ENCODE measurements around the gene LGALS3BP.
A peak's percentile ranks its signal among the peaks of the same experiment; 100 is the strongest.

The LGALS3BP gene

GRCh38 chr17:78973196-78973595 lies 6.5 kb downstream of the LGALS3BP start:
- Histone ChIP-seq H3K36me3 (no peaks in the 10 kb centered on the region), H3K9me3 (ENCODE audit: severe bottlenecking) (no peaks in the 10 kb centered on the region), H3K27ac (peak overlapping the region; percentile 11), H3K27me3 (ENCODE audit: insufficient read depth, low read depth, severe bottlenecking) (no peaks in the 10 kb centered on the region), H3K4me3 (ENCODE audit: low read depth, low read length) (no peak overlapping the region)
- TF ChIP-seq, protein P1, sequence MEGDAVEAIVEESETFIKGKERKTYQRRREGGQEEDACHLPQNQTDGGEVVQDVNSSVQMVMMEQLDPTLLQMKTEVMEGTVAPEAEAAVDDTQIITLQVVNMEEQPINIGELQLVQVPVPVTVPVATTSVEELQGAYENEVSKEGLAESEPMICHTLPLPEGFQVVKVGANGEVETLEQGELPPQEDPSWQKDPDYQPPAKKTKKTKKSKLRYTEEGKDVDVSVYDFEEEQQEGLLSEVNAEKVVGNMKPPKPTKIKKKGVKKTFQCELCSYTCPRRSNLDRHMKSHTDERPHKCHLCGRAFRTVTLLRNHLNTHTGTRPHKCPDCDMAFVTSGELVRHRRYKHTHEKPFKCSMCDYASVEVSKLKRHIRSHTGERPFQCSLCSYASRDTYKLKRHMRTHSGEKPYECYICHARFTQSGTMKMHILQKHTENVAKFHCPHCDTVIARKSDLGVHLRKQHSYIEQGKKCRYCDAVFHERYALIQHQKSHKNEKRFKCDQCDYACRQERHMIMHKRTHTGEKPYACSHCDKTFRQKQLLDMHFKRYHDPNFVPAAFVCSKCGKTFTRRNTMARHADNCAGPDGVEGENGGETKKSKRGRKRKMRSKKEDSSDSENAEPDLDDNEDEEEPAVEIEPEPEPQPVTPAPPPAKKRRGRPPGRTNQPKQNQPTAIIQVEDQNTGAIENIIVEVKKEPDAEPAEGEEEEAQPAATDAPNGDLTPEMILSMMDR (IDR thresholded peaks at IDR 0.05; ENCODE audit: low read depth, low read length), result no peak
- DNase-seq, result peak; percentile 53

DNA sequence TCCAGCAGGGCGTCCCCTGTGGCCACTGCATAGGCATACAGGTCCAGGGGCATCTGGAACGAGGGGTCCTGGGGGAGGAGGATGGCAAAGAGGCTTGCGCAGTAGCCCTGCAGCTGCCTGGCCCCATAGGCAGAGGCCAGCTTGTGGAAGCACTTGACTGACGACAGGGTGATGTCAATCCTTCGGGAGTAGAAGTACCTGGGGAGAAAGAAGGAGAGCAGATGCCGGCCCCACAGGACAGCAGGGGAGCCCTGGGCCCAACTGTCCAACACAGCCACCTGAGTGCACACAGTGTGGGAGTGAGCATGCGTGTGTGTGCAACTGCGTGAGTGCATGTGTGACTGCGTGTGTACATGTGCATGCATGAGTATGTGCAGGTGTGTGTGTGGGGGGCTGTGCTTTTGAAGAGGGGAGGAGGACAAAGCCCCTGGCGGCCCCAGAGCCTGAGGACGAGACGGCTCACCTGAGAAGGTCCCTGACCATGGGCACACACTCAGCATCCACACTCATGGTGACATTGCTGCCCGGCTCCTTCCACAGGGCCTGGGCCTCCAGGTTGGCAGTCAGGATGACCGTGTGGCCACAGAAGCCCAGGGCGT lies 7.1 kb downstream of the LGALS3BP start:
- DNase-seq, result no peak
- Histone ChIP-seq H3K27me3 (ENCODE audit: insufficient read depth, low read depth, severe bottlenecking) (no peaks in the 10 kb centered on the region), H3K27ac (peak overlapping the region; percentile 31), H3K36me3 (no peaks in the 10 kb centered on the region), H3K9me3 (ENCODE audit: severe bottlenecking) (no peaks in the 10 kb centered on the region), H3K4me3 (ENCODE audit: low read depth, low read length) (no peak overlapping the region)
- TF ChIP-seq, protein P1 (IDR thresholded peaks at IDR 0.05; ENCODE audit: low read depth, low read length), result peak; percentile 28; the same call in 1 of the 2 replicates

- peak overlapping the region; percentile 31 for H3K27ac ChIP-seq
- no peaks in the 10 kb centered on the region for H3K36me3 ChIP-seq
- DNase-seq, result no peak
- H3K4me3 ChIP-seq (ENCODE audit: low read depth, low read length), result no peak overlapping the region
- H3K9me3 ChIP-seq (ENCODE audit: severe bottlenecking), result no peaks in the 10 kb centered on the region
- TF ChIP-seq, protein P1 (IDR thresholded peaks at IDR 0.05; ENCODE audit: low read depth, low read length), result no peak
- H3K27me3 ChIP-seq (ENCODE audit: insufficient read depth, low read depth, severe bottlenecking), result no peaks in the 10 kb centered on the region
Measured at GRCh38 chr17:78971756-78972506, 7.8 kb downstream of the LGALS3BP start.

DNA sequence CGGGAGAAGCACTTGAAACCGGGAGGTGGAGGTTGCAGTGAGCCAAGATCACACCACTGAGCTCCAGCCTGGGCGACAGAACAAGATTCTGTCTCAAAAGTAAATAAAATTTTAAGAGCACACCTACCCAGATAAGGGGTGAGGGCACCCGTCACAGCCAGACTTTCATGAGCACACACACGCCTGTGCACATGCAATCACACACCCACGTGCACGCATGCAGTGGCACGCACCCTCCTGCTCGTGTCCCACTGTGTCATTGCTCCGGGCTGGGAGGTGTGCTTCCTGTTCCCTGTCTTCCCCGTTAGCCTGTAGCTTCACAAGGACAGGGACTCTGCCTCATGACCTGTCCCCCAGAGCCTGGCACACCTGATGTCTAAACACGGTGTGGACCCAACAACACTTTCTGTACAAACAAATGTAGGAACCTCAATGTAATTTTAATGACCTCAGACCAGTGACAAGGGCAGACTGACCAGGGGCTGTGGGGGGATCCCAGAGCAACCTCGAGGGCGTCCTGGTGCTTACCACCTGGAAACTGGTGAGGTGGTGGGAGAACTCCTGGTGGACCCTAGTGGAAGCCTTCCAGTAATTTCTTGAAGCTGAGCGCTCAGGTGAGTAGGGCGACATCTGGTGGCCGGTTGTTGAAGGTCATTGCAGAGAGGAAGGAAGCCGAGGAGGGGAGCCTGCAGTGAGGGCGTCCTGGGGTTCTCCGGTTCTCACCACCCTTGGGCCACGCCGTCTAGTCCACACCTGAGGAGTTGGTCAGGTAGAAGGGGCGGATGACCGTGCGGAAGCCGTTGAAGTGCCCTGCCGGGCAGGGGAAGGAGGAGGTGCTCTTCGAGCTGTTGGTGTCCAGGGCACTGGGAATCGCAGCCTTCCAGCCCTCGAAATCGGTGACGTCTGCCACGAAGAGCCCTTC lies 8.6 kb downstream of the LGALS3BP start:
- Histone ChIP-seq H3K27ac (peak overlapping the region; percentile 31), H3K9me3 (ENCODE audit: severe bottlenecking) (no peaks in the 10 kb centered on the region), H3K27me3 (ENCODE audit: insufficient read depth, low read depth, severe bottlenecking) (no peaks in the 10 kb centered on the region), H3K4me3 (ENCODE audit: low read depth, low read length) (no peak overlapping the region), H3K36me3 (no peaks in the 10 kb centered on the region)
- TF ChIP-seq, protein P1 (IDR thresholded peaks at IDR 0.05; ENCODE audit: low read depth, low read length), result peak; percentile 94
- peak; percentile 91 for DNase-seq

GRCh38 chr17:78969865-78970264 lies 9.9 kb downstream of the LGALS3BP start:
- Histone ChIP-seq H3K4me3 (ENCODE audit: low read depth, low read length) (no peak overlapping the region), H3K27ac (no peak overlapping the region), H3K27me3 (ENCODE audit: insufficient read depth, low read depth, severe bottlenecking) (no peaks in the 10 kb centered on the region), H3K9me3 (ENCODE audit: severe bottlenecking) (peaks cover 4% of the 10 kb centered on the region), H3K36me3 (no peaks in the 10 kb centered on the region)
- DNase-seq, result no peak
- TF ChIP-seq, protein P1 (IDR thresholded peaks at IDR 0.05; ENCODE audit: low read depth, low read length), result no peak
